Measurements from ENCODE around the gene TMPRSS2.

DNA sequence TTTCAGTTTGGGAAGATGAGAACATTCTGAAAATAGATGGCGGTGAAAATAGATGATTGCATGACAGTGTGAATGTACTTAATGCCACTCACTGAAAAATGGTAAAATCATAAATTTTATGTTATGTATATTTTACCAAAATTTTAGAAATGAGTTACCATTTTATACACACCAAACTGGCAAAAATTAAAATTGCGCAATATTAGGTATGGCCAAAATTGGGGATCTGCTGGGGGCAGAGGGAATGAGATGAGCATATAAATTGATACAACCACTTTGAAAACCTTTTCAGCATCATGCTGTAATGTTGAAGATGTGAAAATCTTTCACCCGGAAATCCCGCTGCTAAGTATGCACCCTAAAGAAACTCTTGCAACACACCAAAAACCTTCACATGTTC is 10.8 kb upstream of the TMPRSS2 start:
- TF ChIP-seq, protein P1, sequence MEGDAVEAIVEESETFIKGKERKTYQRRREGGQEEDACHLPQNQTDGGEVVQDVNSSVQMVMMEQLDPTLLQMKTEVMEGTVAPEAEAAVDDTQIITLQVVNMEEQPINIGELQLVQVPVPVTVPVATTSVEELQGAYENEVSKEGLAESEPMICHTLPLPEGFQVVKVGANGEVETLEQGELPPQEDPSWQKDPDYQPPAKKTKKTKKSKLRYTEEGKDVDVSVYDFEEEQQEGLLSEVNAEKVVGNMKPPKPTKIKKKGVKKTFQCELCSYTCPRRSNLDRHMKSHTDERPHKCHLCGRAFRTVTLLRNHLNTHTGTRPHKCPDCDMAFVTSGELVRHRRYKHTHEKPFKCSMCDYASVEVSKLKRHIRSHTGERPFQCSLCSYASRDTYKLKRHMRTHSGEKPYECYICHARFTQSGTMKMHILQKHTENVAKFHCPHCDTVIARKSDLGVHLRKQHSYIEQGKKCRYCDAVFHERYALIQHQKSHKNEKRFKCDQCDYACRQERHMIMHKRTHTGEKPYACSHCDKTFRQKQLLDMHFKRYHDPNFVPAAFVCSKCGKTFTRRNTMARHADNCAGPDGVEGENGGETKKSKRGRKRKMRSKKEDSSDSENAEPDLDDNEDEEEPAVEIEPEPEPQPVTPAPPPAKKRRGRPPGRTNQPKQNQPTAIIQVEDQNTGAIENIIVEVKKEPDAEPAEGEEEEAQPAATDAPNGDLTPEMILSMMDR (IDR thresholded peaks at IDR 0.05; ENCODE audit: extremely low read depth in 1 of 2, insufficient read depth in 1 of 2, low read depth in 1 of 2, low read length in 2 of 2): no peak
- no peak for TF ChIP-seq POLR2A (IDR thresholded peaks at IDR 0.05; ENCODE audit: low read depth, low read length)

All from endothelial cell of umbilical vein (primary cell).